Glutamatergic neuron (in vitro differentiated cells): ENCODE results near the gene TNRC6A. TPM values are rescaled to one million over a fixed set of nuclear protein-coding genes. Genes with fewer than 3 reads are reported as not detected.
"Not testable (repeated sequence)": the region's sequence is repeated elsewhere in the genome, so short reads cannot be mapped to it uniquely, and the experiment has no call there.

Source experiments
- DNase-seq: peaks from one replicate; pipeline ENCODE4 v3.0.0; 2022
- H3K27ac Mint-ChIP-seq: one replicate; pipeline ENCODE4 v1.8.0; 2020; ENCODE audit warnings: mild to moderate bottlenecking, mixed read lengths, inconsistent platforms; ENCODE audit not compliant: unreplicated experiment
- H3K27me3 Mint-ChIP-seq: one replicate; pipeline ENCODE4 v1.8.0; 2020; ENCODE audit warnings: mild to moderate bottlenecking, moderate library complexity, mixed read lengths, inconsistent platforms; ENCODE audit not compliant: unreplicated experiment
- H3K36me3 Mint-ChIP-seq: one replicate; pipeline ENCODE4 v1.8.0; 2020; ENCODE audit warnings: mild to moderate bottlenecking, mixed read lengths, inconsistent platforms; ENCODE audit not compliant: unreplicated experiment
- H3K4me1 Mint-ChIP-seq: one replicate; pipeline ENCODE4 v1.8.0; 2020; ENCODE audit warnings: mild to moderate bottlenecking, low read depth, mixed read lengths, inconsistent platforms; ENCODE audit not compliant: unreplicated experiment
- H3K4me3 Mint-ChIP-seq: one replicate; pipeline ENCODE4 v1.8.0; 2020; ENCODE audit warnings: mild to moderate bottlenecking, mixed read lengths, inconsistent platforms; ENCODE audit not compliant: unreplicated experiment
- H3K9me3 Mint-ChIP-seq: one replicate; pipeline ENCODE4 v1.8.0; 2020; ENCODE audit warnings: mild to moderate bottlenecking, moderate library complexity, mixed read lengths, inconsistent platforms; ENCODE audit not compliant: unreplicated experiment
- total RNA-seq: library from RNA; stranded (reverse); fragmentation: NEBNext Ultra II Directional; extraction: Animal tissue kit (Norgen Biotek cat#: 25700); gene quantifications from one replicate; pipeline ENCODE4 v1.2.1, GENCODE V29; 2021; ENCODE audit not compliant: unreplicated experiment
- TF ChIP-seq, protein P1 (sequence below): fragments of 200-600 bp; sonication (generic); IDR thresholded peaks from one replicate; pipeline ENCODE4 v1.5.0; 2021; ENCODE audit not compliant: partially characterized antibody, unreplicated experiment

The TNRC6A gene
- total RNA-seq, 1 donor from 2014 or later, result 91.6 TPM

DNA sequence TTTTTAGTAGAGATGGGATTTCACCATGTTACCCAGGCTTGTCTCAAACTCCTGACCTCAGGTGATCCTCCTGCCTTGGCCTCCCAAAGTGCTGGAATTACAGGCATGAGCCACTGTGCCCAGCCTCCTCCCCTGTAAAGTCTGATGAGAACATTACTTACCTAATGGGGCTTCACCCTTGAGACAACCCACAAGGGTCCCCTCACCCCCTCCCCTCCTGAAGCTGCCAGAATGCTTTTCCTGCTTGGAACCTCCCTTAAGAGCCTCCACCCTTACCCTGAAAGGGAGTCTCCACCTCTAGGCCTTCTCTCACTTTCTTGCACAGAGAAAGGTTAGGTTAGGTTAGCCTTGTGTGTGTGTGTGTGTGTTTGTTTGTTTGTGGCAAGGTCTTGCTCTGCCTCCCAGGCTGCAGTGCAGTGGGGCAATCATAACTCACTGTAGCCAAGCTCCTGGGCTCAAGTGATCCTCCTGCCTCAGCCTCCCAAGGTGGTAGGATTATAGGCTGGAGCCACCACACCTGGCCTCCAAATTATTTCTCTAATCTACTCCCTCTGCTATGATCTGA, 125.2 kb downstream of the TNRC6A start:
- no peak overlapping the region for H3K4me3 Mint-ChIP-seq
- H3K9me3 Mint-ChIP-seq, result no peaks in the 10 kb centered on the region
- no peak overlapping the region for H3K27ac Mint-ChIP-seq
- DNase-seq, result no peak
- no peaks in the 10 kb centered on the region for H3K27me3 Mint-ChIP-seq
- TF ChIP-seq, protein P1, sequence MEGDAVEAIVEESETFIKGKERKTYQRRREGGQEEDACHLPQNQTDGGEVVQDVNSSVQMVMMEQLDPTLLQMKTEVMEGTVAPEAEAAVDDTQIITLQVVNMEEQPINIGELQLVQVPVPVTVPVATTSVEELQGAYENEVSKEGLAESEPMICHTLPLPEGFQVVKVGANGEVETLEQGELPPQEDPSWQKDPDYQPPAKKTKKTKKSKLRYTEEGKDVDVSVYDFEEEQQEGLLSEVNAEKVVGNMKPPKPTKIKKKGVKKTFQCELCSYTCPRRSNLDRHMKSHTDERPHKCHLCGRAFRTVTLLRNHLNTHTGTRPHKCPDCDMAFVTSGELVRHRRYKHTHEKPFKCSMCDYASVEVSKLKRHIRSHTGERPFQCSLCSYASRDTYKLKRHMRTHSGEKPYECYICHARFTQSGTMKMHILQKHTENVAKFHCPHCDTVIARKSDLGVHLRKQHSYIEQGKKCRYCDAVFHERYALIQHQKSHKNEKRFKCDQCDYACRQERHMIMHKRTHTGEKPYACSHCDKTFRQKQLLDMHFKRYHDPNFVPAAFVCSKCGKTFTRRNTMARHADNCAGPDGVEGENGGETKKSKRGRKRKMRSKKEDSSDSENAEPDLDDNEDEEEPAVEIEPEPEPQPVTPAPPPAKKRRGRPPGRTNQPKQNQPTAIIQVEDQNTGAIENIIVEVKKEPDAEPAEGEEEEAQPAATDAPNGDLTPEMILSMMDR, result no peak
- H3K4me1 Mint-ChIP-seq, result no peaks in the 10 kb centered on the region
- H3K36me3 Mint-ChIP-seq, result no peaks in the 10 kb centered on the region

DNA sequence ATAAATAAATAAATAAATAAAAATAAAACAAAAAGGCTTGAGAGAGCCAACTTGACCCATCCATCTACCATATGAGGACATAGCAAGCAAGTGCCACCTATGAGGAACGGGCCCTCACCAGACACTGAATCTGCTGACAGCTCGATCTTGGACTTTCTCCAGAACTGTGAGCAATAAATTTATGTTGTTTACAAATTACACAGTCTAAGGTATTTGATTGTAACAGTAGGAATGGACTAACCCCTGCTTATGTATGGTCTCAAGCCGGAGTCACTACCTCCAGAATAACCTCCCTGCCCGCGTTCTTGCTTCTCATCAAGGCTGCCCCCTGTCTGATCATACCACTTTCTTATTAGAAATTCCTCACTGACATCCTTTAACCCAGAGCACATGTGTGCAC, 126.2 kb downstream of the TNRC6A start:
- Mint-ChIP-seq H3K4me3 (no peak overlapping the region), H3K4me1 (no peaks in the 10 kb centered on the region), H3K36me3 (no peaks in the 10 kb centered on the region), H3K27me3 (no peaks in the 10 kb centered on the region), H3K9me3 (no peaks in the 10 kb centered on the region), H3K27ac (no peak overlapping the region)
- DNase-seq, result no peak
- TF ChIP-seq, protein P1, result no peak

GRCh38 chr16:24856871-24857270, 127.4 kb downstream of the TNRC6A start:
- H3K4me3 Mint-ChIP-seq, DNase-seq, H3K27ac Mint-ChIP-seq, H3K36me3 Mint-ChIP-seq, H3K27me3 Mint-ChIP-seq, H3K4me1 Mint-ChIP-seq, H3K9me3 Mint-ChIP-seq: not testable (repeated sequence)

DNA sequence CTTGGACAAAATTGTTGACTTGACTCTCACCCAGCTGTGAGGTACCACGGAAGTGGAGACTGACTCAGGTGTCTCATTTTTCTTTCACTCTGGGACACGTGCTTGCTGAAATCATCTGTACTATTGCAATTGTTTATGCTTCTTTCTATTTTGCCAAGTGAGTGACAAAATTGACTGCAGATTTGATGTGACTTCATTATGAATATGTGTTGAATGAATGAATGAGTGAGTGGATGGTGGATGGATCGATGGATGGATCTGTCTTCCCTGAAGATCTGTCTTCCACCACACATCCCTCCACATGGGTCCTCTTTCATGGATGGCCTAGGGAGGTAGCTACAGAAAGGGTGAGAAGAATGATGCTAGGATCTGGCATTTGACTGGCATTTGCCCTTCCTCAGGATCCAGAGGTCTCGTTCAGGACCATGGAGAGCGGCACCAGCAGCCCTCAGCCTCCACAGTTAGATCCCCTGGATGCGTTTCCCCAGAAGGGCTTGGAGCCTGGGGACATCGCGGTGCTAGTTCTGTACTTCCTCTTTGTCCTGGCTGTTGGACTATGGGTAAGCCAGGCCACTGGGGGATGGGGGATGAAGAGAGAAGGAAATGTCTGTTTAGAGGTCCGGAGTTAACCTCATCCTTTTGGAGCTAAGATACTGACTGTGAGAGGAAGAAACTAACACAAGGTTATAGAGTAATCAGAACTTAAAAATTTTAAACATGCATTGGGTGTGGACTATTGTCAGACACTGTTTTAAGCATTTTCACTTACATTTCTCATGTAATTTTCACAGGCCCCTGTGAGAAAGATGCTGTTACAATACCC, 129.0 kb downstream of the TNRC6A start:
- no peak overlapping the region for H3K27ac Mint-ChIP-seq
- H3K4me1 Mint-ChIP-seq, result no peaks in the 10 kb centered on the region
- no peaks in the 10 kb centered on the region for H3K27me3 Mint-ChIP-seq
- no peaks in the 10 kb centered on the region for H3K36me3 Mint-ChIP-seq
- TF ChIP-seq, protein P1, result no peak
- no peak for DNase-seq
- no peaks in the 10 kb centered on the region for H3K9me3 Mint-ChIP-seq
- H3K4me3 Mint-ChIP-seq, result no peak overlapping the region

DNA sequence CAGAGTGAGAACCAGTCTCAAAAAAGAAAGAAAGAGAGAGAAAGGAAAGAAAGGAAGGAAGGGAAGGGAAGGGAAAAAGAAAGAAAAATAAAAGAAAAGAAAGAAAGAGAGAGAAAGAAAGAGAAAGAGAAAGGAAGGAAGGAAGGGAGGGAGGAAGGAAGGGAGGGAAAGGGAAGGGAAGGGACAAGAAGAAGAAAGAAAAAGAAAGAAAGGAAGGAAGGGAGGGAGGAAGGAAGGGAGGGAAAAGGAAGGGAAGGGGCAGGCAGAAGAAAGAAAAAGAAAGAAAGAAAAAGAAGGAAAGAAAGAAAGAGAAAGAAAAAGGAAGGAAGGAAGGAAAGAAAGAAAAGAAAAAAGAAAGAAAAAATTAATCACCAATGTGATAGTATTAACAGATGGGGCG, 132.0 kb downstream of the TNRC6A start:
- TF ChIP-seq, protein P1, result no peak
- H3K4me3 Mint-ChIP-seq, result no peak overlapping the region
- no peaks in the 10 kb centered on the region for H3K9me3 Mint-ChIP-seq

More for the DNA sequence above, 132.0 kb downstream of the TNRC6A start:
- Mint-ChIP-seq H3K27me3 (no peaks in the 10 kb centered on the region), H3K36me3 (no peaks in the 10 kb centered on the region), H3K4me1 (no peaks in the 10 kb centered on the region), H3K27ac (no peak overlapping the region)
- no peak for DNase-seq
